GM15510 (cell line): Measurements from ENCODE around the gene MMP17.

Experiments used
- POLR2A ChIP-seq: IDR thresholded peaks from 3 replicates; pipeline ENCODE4 v1.6.1; 2011; ENCODE audit warnings: borderline replicate concordance; ENCODE audit not compliant: insufficient read length; ENCODE audit errors: extremely low read depth

Gene MMP17

GRCh38 chr12:131848753-131849152, 20.6 kb downstream of the MMP17 start:
- no peak for TF ChIP-seq POLR2A

- no peak for TF ChIP-seq POLR2A
Measured at GRCh38 chr12:131849700-131850553, 21.7 kb downstream of the MMP17 start.

- TF ChIP-seq POLR2A, result no peak
Measured at GRCh38 chr12:131850856-131851559, 22.8 kb downstream of the MMP17 start.

- no peak for TF ChIP-seq POLR2A
Measured at GRCh38 chr12:131851741-131852550, 23.8 kb downstream of the MMP17 start.

GRCh38 chr12:131852551-131853299, 24.5 kb downstream of the MMP17 start:
- TF ChIP-seq POLR2A, result no peak

- TF ChIP-seq POLR2A, result no peak
Measured at GRCh38 chr12:131853832-131854797, 25.9 kb downstream of the MMP17 start.

GRCh38 chr12:131854861-131855476, 26.8 kb downstream of the MMP17 start:
- no peak for TF ChIP-seq POLR2A

- no peak for TF ChIP-seq POLR2A
Measured at GRCh38 chr12:131855521-131856142, 27.4 kb downstream of the MMP17 start.

- no peak for TF ChIP-seq POLR2A
Measured at GRCh38 chr12:131856366-131857097, 28.3 kb downstream of the MMP17 start.

- TF ChIP-seq POLR2A, result no peak
Measured at GRCh38 chr12:131857908-131858850, 30.0 kb downstream of the MMP17 start.
